GM19099 (cell line): ENCODE results near the gene TMEM42.
A peak's percentile ranks its signal among the peaks of the same experiment; 100 is the strongest.

Experiments used
- POLR2A ChIP-seq: IDR thresholded peaks from 3 replicates; pipeline ENCODE4 v1.6.1; 2011; ENCODE audit warnings: low read depth; ENCODE audit not compliant: insufficient read length; ENCODE audit errors: extremely low read depth

Gene TMEM42

GRCh38 chr3:44861412-44862225 is at the start of gene TMEM42:
Gene TMEM42, plus strand, starts transcription at chr3:44861912. Its CDS starts 13 bp downstream, at chr3:44861925.
- peak; percentile 86 for TF ChIP-seq POLR2A

GRCh38 chr3:44814751-44815150 is 47.0 kb upstream of the TMEM42 start:
- no peak for TF ChIP-seq POLR2A

GRCh38 chr3:44825264-44825925 is 36.3 kb upstream of the TMEM42 start:
- TF ChIP-seq POLR2A, result no peak

DNA sequence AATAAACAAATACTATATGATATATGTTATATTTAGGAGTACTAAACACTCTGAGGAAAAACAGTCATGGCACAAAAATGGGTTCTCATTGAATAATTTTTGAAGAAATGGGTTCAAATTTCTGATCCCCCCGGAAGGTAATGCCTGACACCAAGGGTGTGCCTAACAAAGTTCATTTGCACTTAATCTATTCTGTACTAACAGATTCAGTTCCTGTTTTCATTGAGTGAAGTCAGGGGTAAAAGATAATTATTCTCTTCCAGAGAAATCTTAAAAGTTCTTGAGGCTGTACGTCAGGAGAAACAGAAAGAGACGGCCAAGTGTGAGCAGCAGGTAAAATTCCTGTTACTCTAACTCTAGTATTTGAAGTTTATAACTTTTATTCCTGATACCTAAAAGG is 34.5 kb upstream of the TMEM42 start:
- TF ChIP-seq POLR2A, result no peak

GRCh38 chr3:44831232-44831631 is 30.5 kb upstream of the TMEM42 start:
- TF ChIP-seq POLR2A, result no peak

GRCh38 chr3:44832032-44832431 is 29.7 kb upstream of the TMEM42 start:
- no peak for TF ChIP-seq POLR2A

- no peak for TF ChIP-seq POLR2A
Measured at GRCh38 chr3:44832965-44833364, 28.7 kb upstream of the TMEM42 start.

GRCh38 chr3:44833394-44833793 is 28.3 kb upstream of the TMEM42 start:
- TF ChIP-seq POLR2A, result no peak

- no peak for TF ChIP-seq POLR2A
Measured at GRCh38 chr3:44835684-44836083, 26.0 kb upstream of the TMEM42 start.

DNA sequence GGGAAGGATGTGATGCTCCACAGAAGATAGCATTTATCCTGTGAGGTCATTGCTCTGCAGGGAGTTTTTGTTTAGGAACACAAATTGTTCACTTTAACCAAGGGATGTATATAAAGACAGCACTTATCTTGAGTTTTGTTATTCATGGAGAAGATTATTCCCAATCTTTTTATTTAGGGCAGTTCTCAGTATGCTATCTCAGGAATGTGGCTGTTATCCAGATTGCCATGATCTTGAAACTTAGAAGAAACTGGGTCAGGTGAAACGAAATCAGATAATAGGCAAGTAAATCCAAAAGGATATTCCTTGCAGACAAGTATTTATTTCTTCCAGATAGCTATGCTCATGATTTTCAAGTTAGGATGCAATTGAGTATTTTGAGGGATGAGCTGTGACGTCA is 19.3 kb upstream of the TMEM42 start:
- TF ChIP-seq POLR2A, result no peak

- TF ChIP-seq POLR2A, result no peak
Measured at GRCh38 chr3:44845528-44846520, 15.9 kb upstream of the TMEM42 start.

- no peak for TF ChIP-seq POLR2A
Measured at GRCh38 chr3:44848634-44849033, 13.1 kb upstream of the TMEM42 start.

DNA sequence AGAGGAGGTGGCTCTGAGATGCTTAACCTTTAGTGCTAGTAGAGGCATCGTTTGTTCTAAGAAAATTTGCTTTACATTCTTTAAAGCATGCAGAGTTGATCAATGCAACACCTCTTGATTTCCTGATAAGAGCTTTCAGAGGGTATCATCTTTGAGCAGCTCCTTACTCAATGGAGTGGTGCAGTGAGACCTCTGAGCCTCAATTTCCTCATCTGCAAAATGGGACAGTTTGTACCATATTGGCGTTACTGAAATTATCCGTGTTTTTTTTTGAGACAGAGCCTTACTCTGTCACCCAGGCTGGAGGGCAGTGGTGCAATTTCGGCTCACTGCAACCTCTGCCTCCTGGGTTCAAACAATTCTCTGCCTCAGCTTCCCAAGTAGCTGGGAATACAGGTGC is 1.6 kb upstream of the TMEM42 start:
- TF ChIP-seq POLR2A, result no peak

DNA sequence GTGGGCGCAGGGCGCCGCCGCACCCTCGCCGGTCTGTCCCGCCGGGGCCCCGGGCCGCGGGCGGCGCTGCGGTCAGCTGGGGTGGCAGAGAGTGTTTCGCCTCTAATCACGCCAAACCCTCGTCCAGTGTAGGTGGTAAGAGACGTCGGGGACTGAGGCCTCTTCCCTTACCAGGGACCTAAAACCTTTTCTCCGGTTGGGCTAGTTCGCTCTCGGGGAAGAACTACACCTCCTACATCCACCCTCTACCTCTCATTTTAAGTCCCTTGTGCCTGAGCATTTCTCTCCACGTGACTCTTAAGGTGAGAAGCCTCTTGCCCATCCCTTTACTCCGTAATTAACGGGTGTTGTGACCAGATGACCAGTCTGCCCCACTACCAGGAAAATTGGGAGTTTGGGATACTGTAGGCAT is 520 bp downstream of the TMEM42 start:
- TF ChIP-seq POLR2A, result no peak

GRCh38 chr3:44865272-44866035 is 3.7 kb downstream of the TMEM42 start:
- no peak for TF ChIP-seq POLR2A
